OCI-LY7 (cell line): Measurements from ENCODE around the gene BCAR1. TPM values are rescaled to one million over a fixed set of nuclear protein-coding genes. Genes with fewer than 3 reads are reported as not detected.

Experiments
- BruUV-seq: library from RNA; stranded (reverse); fragments of 400-500 nt; replicated peaks from 2 replicates; lab custom pipeline; 2021; lab: Mats Ljungman, UMichigan
- CTCF ChIA-PET: fragments of 300-600 bp; sonication (Branson Sonifier 250); formaldehyde crosslinking; loops from one replicate; lab custom pipeline; 2022; ENCODE audit warnings: antibody characterized with exemption; ENCODE audit not compliant: unreplicated experiment; lab: Charles Lee
- POLR2A ChIA-PET: fragments of 300-600 bp; sonication (Branson Sonifier 250); formaldehyde crosslinking; loops from one replicate; lab custom pipeline; 2022; ENCODE audit warnings: antibody characterized with exemption; lab: Charles Lee
- DNase-seq: peaks from one replicate; pipeline ENCODE4 v3.0.0-alpha.2; 2015; ENCODE audit warnings: low spot score
- H2AFZ ChIP-seq: fragments of 200-600 bp; sonication (generic), shearing (Covaris generic); 2 replicates; pipeline ENCODE4 v1.6.1; 2014; ENCODE audit warnings: mild to moderate bottlenecking, antibody characterized with exemption, low read length, moderate library complexity
- H3K27ac ChIP-seq: fragments of 200-600 bp; sonication (generic); 2 replicates; pipeline ENCODE4 v1.5.1; 2014; ENCODE audit warnings: mixed run types, low read depth, mild to moderate bottlenecking, moderate library complexity, low read length, inconsistent platforms; ENCODE audit not compliant: poor library complexity, severe bottlenecking
- H3K36me3 ChIP-seq: fragments of 200-600 bp; sonication (generic); 2 replicates; pipeline ENCODE4 v1.6.1; 2014; ENCODE audit warnings: mild to moderate bottlenecking, antibody characterized with exemption, low read length, moderate library complexity, mixed read lengths; ENCODE audit not compliant: insufficient read depth
- H3K4me1 ChIP-seq: fragments of 200-600 bp; sonication (generic); 2 replicates; pipeline ENCODE4 v1.5.1; 2014; ENCODE audit warnings: mild to moderate bottlenecking, low read length; ENCODE audit not compliant: insufficient read depth, poor library complexity, severe bottlenecking
- H3K4me2 ChIP-seq: fragments of 200-600 bp; sonication (generic); 2 replicates; pipeline ENCODE4 v1.6.1; 2014; ENCODE audit warnings: mild to moderate bottlenecking, low read length
- H3K4me3 ChIP-seq: fragments of 200-600 bp; sonication (generic); 2 replicates; pipeline ENCODE4 v1.5.1; 2014; ENCODE audit warnings: mild to moderate bottlenecking, low read depth, low read length; ENCODE audit not compliant: poor library complexity, severe bottlenecking
- H3K79me2 ChIP-seq: fragments of 200-600 bp; sonication (generic); 2 replicates; pipeline ENCODE4 v1.6.1; 2016; ENCODE audit warnings: low read depth, mild to moderate bottlenecking, low read length, moderate library complexity, mixed read lengths; ENCODE audit not compliant: insufficient read depth
- H3K9me2 ChIP-seq: fragments of 200-600 bp; sonication (generic); 2 replicates; pipeline ENCODE4 v1.6.1; 2016; ENCODE audit warnings: mild to moderate bottlenecking, low read length, mixed read lengths; ENCODE audit not compliant: insufficient read depth
- H3K9me3 ChIP-seq: fragments of 200-600 bp; sonication (generic); 2 replicates; pipeline ENCODE4 v1.6.1; 2014; ENCODE audit warnings: mild to moderate bottlenecking, mixed run types, low read length, mixed read lengths
- H4K20me1 ChIP-seq: fragments of 200-600 bp; sonication (generic); 2 replicates; pipeline ENCODE4 v1.6.1; 2014; ENCODE audit warnings: mild to moderate bottlenecking, antibody characterized with exemption, low read length, moderate library complexity, mixed read lengths; ENCODE audit not compliant: insufficient read depth
- EZH2phosphoT487 ChIP-seq: fragments of 200-600 bp; sonication (generic); IDR thresholded peaks from 2 replicates; pipeline ENCODE4 v1.6.1; 2018; ENCODE audit warnings: low read depth, borderline replicate concordance, mild to moderate bottlenecking, mixed run types, antibody characterized with exemption, low read length, moderate library complexity, mixed read lengths
- intact Hi-C: fragments of 100-400 bp; cut with micrococcal nuclease; formaldehyde crosslinking; loops from one replicate; pipeline ENCODE4 v1.10.0; 2022; ENCODE audit not compliant: unreplicated experiment
- small RNA-seq: library from RNA; depleted of rRNA; stranded (forward); fragments of <200 nt; gene quantifications from one replicate; pipeline ENCODE3, GENCODE V24; 2014
- total RNA-seq, 2 experiments: library from RNA; depleted of rRNA in 1 of 2; stranded (reverse); fragments of >200 nt in 1 of 2; shearing (Covaris generic) in 1 of 2; gene quantifications; 2 replicates each; pipeline ENCODE4 v1.2.3, GENCODE V29; 2014 to 2022
- TF ChIP-seq, protein P1 (sequence below): fragments of 200-600 bp; sonication (generic); conservative IDR thresholded peaks from 2 replicates; pipeline ENCODE4 v1.5.1; 2014; ENCODE audit warnings: mild to moderate bottlenecking, antibody characterized with exemption, low read length, moderate library complexity, mixed read lengths

Gene BCAR1
- total RNA-seq, 2 experiments from 2014 or later = 10.0 to 15.1 TPM

DNA sequence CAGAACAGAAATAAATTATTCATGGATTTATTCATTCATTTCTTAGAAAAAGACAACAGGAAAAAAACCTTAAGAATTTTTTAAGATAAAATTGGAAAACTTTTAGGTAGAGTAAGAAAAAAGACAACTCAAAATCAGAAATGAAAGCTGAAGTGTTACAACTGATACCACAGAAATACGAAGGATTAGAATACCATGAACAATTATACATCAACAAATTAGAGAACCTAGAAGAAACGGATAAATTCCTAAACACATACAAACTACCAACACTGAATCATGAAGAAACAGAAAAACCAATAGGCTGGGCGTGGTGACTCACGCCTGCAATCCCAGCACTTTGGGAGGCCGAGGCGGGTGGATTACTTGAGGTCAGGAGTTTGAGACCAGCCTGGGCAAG is 72.2 kb downstream of the BCAR1 start:
- no peaks in the 10 kb centered on the region for H3K79me2 ChIP-seq
- no peaks in the 10 kb centered on the region for H3K36me3 ChIP-seq
- intact Hi-C loops = no loop called here
- TF ChIP-seq, protein P1, sequence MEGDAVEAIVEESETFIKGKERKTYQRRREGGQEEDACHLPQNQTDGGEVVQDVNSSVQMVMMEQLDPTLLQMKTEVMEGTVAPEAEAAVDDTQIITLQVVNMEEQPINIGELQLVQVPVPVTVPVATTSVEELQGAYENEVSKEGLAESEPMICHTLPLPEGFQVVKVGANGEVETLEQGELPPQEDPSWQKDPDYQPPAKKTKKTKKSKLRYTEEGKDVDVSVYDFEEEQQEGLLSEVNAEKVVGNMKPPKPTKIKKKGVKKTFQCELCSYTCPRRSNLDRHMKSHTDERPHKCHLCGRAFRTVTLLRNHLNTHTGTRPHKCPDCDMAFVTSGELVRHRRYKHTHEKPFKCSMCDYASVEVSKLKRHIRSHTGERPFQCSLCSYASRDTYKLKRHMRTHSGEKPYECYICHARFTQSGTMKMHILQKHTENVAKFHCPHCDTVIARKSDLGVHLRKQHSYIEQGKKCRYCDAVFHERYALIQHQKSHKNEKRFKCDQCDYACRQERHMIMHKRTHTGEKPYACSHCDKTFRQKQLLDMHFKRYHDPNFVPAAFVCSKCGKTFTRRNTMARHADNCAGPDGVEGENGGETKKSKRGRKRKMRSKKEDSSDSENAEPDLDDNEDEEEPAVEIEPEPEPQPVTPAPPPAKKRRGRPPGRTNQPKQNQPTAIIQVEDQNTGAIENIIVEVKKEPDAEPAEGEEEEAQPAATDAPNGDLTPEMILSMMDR = no peak
- no peak for TF ChIP-seq EZH2phosphoT487
- H3K27ac ChIP-seq = no peak overlapping the region
- BruUV-seq = no TSS peak
- DNase-seq = no peak
- no peak overlapping the region for H2AFZ ChIP-seq
- ChIA-PET CTCF (no interaction called here), POLR2A (no interaction called here)
- no peaks in the 10 kb centered on the region for H4K20me1 ChIP-seq
- H3K4me3 ChIP-seq = no peak overlapping the region
- H3K4me2 ChIP-seq = no peak overlapping the region
- no peaks in the 10 kb centered on the region; the same call in 1 of the 2 replicates for H3K9me3 ChIP-seq
- H3K4me1 ChIP-seq = no peaks in the 10 kb centered on the region
- H3K9me2 ChIP-seq = no peaks in the 10 kb centered on the region

Small RNAs within 50 kb of the gene (small RNA-seq; reads per million reads assigned to genes)
- not detected for gene RNU6-758P

Other genes starting within 250 kb of the BCAR1 start
- 0.09 and 0.67 TPM in 2 replicates for gene LDHD, start 134.8 kb downstream of the BCAR1 start, total RNA-seq (2014; rRNA removed; shearing (Covaris generic))
- gene LDHD, start 134.8 kb downstream of the BCAR1 start, total RNA-seq (2022) = 0.48 and 0.83 TPM in 2 replicates
- gene ZFP1, start 103.1 kb downstream of the BCAR1 start, total RNA-seq (2014; rRNA removed; shearing (Covaris generic)) = 17.3 and 25.0 TPM in 2 replicates
- gene ZFP1, start 103.1 kb downstream of the BCAR1 start, total RNA-seq (2022) = 23.0 and 23.9 TPM in 2 replicates
- not detected in 2 replicates for gene CTRB2, start 44.5 kb downstream of the BCAR1 start, total RNA-seq (2014; rRNA removed; shearing (Covaris generic))
- not detected in 2 replicates for gene CTRB2, start 44.5 kb downstream of the BCAR1 start, total RNA-seq (2022)
- not detected in 2 replicates for gene CTRB1, start 32.6 kb downstream of the BCAR1 start, total RNA-seq (2014; rRNA removed; shearing (Covaris generic))
- gene CTRB1, start 32.6 kb downstream of the BCAR1 start, total RNA-seq (2022) = not detected in 2 replicates
- gene CFDP1, start 181.9 kb upstream of the BCAR1 start, total RNA-seq (2014; rRNA removed; shearing (Covaris generic)) = 30.0 and 55.1 TPM in 2 replicates
- 55.4 and 57.6 TPM in 2 replicates for gene CFDP1, start 181.9 kb upstream of the BCAR1 start, total RNA-seq (2022)
- gene TMEM170A, start 213.1 kb upstream of the BCAR1 start, total RNA-seq (2014; rRNA removed; shearing (Covaris generic)) = 25.7 and 29.0 TPM in 2 replicates
- gene TMEM170A, start 213.1 kb upstream of the BCAR1 start, total RNA-seq (2022) = 27.3 and 29.4 TPM in 2 replicates
- gene CHST6, start 243.8 kb upstream of the BCAR1 start, total RNA-seq (2014; rRNA removed; shearing (Covaris generic)) = 0.06 TPM in 1 of 2 replicates, not detected in the other
- 0.13 TPM in 1 of 2 replicates, not detected in the other for gene CHST6, start 243.8 kb upstream of the BCAR1 start, total RNA-seq (2022)